GM12878 (cell line): Measurements from ENCODE around the gene BORCS8. TPM values are rescaled to one million over a fixed set of nuclear protein-coding genes. Genes with fewer than 3 reads are reported as not detected.
A peak's percentile ranks its signal among the peaks of the same experiment; 100 is the strongest.

Source experiments
- ATAC-seq: fragments of 200-7000 bp; cut with Tn5 transposase; 3 replicates; pipeline ENCODE4 v1.9.1; 2020; ENCODE audit warnings: mild to moderate bottlenecking, moderate library complexity
- Bru-seq: library from RNA; stranded (reverse); fragments of 400-500 nt; gene quantifications from one replicate; lab custom pipeline; 2021; lab: Mats Ljungman, UMichigan
- BruChase-seq, 2 experiments: library from RNA; stranded (reverse); fragments of 400-500 nt; gene quantifications; one replicate each; lab custom pipeline; 2021; lab: Mats Ljungman, UMichigan
- BruUV-seq: library from RNA; stranded (reverse); fragments of 400-500 nt; replicated peaks from 2 replicates; lab custom pipeline; 2021; lab: Mats Ljungman, UMichigan
- CTCF ChIA-PET: fragments of 300-600 bp; sonication (Branson Sonifier 250); formaldehyde crosslinking; extraction: SDS; loops from one replicate; lab custom pipeline; 2021; ENCODE audit warnings: inconsistent platforms; lab: Yijun Ruan, JAX
- POLR2A ChIA-PET: fragments of 350-600 bp; formaldehyde crosslinking; extraction: SDS; loops from one replicate; lab custom pipeline; 2021; ENCODE audit warnings: inconsistent platforms; lab: Charles Lee
- RAD21 ChIA-PET: fragments of 300-600 bp; sonication (Branson Sonifier 250); formaldehyde crosslinking; loops from one replicate; lab custom pipeline; 2023; ENCODE audit warnings: antibody characterized with exemption; ENCODE audit not compliant: unreplicated experiment; lab: Charles Lee
- SMC1A ChIA-PET: fragments of 300-600 bp; sonication (Branson Sonifier 250); formaldehyde crosslinking; loops from one replicate; lab custom pipeline; 2023; ENCODE audit not compliant: unreplicated experiment, uncharacterized antibody; lab: Charles Lee
- DNase-seq: peaks from one replicate; pipeline ENCODE4 v3.0.0-alpha.2; 2011; ENCODE audit warnings: low read depth, low spot score
- FAIRE-seq: peaks from 3 replicates; lab custom pipeline; 2011; peaks lifted over from hg19 to GRCh38; lab: Jason Lieb, UNC
- H2AFZ ChIP-seq: 2 replicates; pipeline ENCODE4 v1.6.0; 2011; ENCODE audit warnings: low read depth, low read length, control low read depth; ENCODE audit not compliant: control insufficient read depth
- H3K27ac ChIP-seq: 2 replicates; pipeline ENCODE4 v1.5.1; 2011; ENCODE audit warnings: control low read depth; ENCODE audit not compliant: control insufficient read depth, insufficient read depth
- H3K27me3 ChIP-seq, 2 experiments: replicated peaks in 1 of 2; 2 replicates each; pipeline versions ENCODE4 v1.6.0 to v1.6.1; 2011; ENCODE audit warnings: low read length in 1 of 2; ENCODE audit not compliant: control insufficient read depth in 2 of 2, insufficient read depth in 2 of 2
- H3K36me3 ChIP-seq, 2 experiments: 2 replicates each; pipeline ENCODE4 v1.5.1; 2011; ENCODE audit warnings: low read length in 1 of 2; ENCODE audit not compliant: control insufficient read depth in 2 of 2, insufficient read depth in 2 of 2
- H3K4me1 ChIP-seq: 2 replicates; pipeline ENCODE4 v1.6.1; 2011; ENCODE audit warnings: mild to moderate bottlenecking, low read length, moderate library complexity, mixed read lengths; ENCODE audit not compliant: control insufficient read depth, insufficient read depth
- H3K4me2 ChIP-seq: 2 replicates; pipeline ENCODE4 v1.6.0; 2011; ENCODE audit warnings: control low read depth; ENCODE audit not compliant: control insufficient read depth, insufficient read depth
- H3K4me3 ChIP-seq: fragments of 200-600 bp; sonication (generic); 2 replicates; pipeline ENCODE4 v1.5.1; 2016
- H3K79me2 ChIP-seq: 2 replicates; pipeline ENCODE4 v1.6.0; 2011; ENCODE audit warnings: low read length; ENCODE audit not compliant: control insufficient read depth, insufficient read depth
- H3K9ac ChIP-seq: 2 replicates; pipeline ENCODE4 v1.8.0; 2011; ENCODE audit warnings: low read length, control low read depth, mixed read lengths; ENCODE audit not compliant: control insufficient read depth, insufficient read depth
- H3K9me3 ChIP-seq: replicated peaks from 3 replicates; pipeline ENCODE4 v1.5.1; 2011; ENCODE audit warnings: mild to moderate bottlenecking, low read length; ENCODE audit not compliant: control insufficient read depth, insufficient read depth
- H4K20me1 ChIP-seq: 2 replicates; pipeline ENCODE4 v1.6.0; 2011; ENCODE audit not compliant: control insufficient read depth, insufficient read depth
- BCL11A ChIP-seq: IDR thresholded peaks from 2 replicates; pipeline ENCODE4 v1.6.1; 2011; ENCODE audit warnings: low read depth, low read length
- BRCA1 ChIP-seq: IDR thresholded peaks from 2 replicates; pipeline ENCODE4 v1.6.1; 2011; ENCODE audit warnings: low read depth, low read length, improper control_type of control experiment
- CBFB ChIP-seq: IDR thresholded peaks from 2 replicates; pipeline ENCODE4 v1.6.1; 2016; ENCODE audit warnings: antibody characterized with exemption, low read depth
- CBX5 ChIP-seq: sonication (generic); IDR thresholded peaks from 2 replicates; pipeline ENCODE4 v1.6.1; 2016; ENCODE audit warnings: low read depth, moderate library complexity, mild to moderate bottlenecking, inconsistent platforms
- HDGF ChIP-seq: fragments of 450-650 bp; IDR thresholded peaks from 2 replicates; pipeline ENCODE4 v1.6.1; 2016; ENCODE audit warnings: antibody characterized with exemption
- MTA3 ChIP-seq: IDR thresholded peaks from 2 replicates; pipeline ENCODE4 v1.6.1; 2012; ENCODE audit warnings: low read length, inconsistent platforms, borderline replicate concordance
- NFIC ChIP-seq: IDR thresholded peaks from 2 replicates; pipeline ENCODE4 v1.6.1; 2012; ENCODE audit warnings: low read depth, mild to moderate bottlenecking, inconsistent platforms, low read length, moderate library complexity
- NKRF ChIP-seq: fragments of 450-650 bp; conservative IDR thresholded peaks from 2 replicates; pipeline ENCODE4 v1.6.1; 2017; ENCODE audit warnings: mild to moderate bottlenecking, moderate library complexity
- NR2F1 ChIP-seq: fragments of 450-650 bp; conservative IDR thresholded peaks from 2 replicates; pipeline ENCODE4 v1.6.1; 2017; ENCODE audit warnings: mild to moderate bottlenecking
- PAX5 ChIP-seq: IDR thresholded peaks from 2 replicates; pipeline ENCODE4 v1.6.1; 2011; ENCODE audit warnings: low read depth, low read length, borderline replicate concordance
- SUZ12 ChIP-seq: fragments of 200-600 bp; sonication (generic); IDR thresholded peaks from one replicate; pipeline ENCODE4 v1.6.1; 2018; ENCODE audit warnings: antibody characterized with exemption, mild to moderate bottlenecking; ENCODE audit not compliant: unreplicated experiment
- WRNIP1 ChIP-seq: IDR thresholded peaks from 2 replicates; pipeline ENCODE4 v1.6.1; 2011; ENCODE audit warnings: low read depth, low read length, improper control_type of control experiment, borderline replicate concordance
- WGBS: methylation state at CpG from one replicate; pipeline ENCODE4 v1.1.6; 2016; ENCODE audit warnings: low lambda C conversion rate; ENCODE audit not compliant: insufficient replicate concordance, insufficient coverage; ENCODE audit errors: missing lambda C conversion rate; 5-methylcytosine and 5-hydroxymethylcytosine counted together
- in situ Hi-C: fragments of 300-500 bp; cut with MboI; formaldehyde crosslinking; loops from 9 replicates; pipeline ENCODE4 v1.14.3; 2018; ENCODE audit warnings: mixed read lengths
- intact Hi-C: fragments of 100-400 bp; cut with micrococcal nuclease; formaldehyde crosslinking; loops from one replicate; pipeline ENCODE4 v1.14.2; 2022; ENCODE audit not compliant: unreplicated experiment
- long read RNA-seq, 2 experiments: library from polyadenylated mRNA; unstranded; transcript quantifications; one replicate each; pipeline ENCODE4 v2.0.0, GENCODE V29; 2019 to 2020
- polyA minus RNA-seq, 3 experiments: library from RNA; depleted of rRNA, polyadenylated mRNA; stranded (reverse); fragments of >200 nt; gene quantifications; 2 replicates each; pipeline ENCODE4 v1.2.3, GENCODE V29; 2011
- polyA plus RNA-seq, 11 experiments: library from polyadenylated mRNA; depleted of rRNA in 4 of 11; unstranded in 6 of 11; stranded (reverse) in 5 of 11; fragments of >200 nt; fragmentation: Nextera tagmentation in 4 of 11; fragmentation: Illumina TruSeq in 1 of 11; extraction: Ambion mirVana in 4 of 11; extraction: Trizol in 1 of 11; gene quantifications; 1 replicate in 1 of 11; 2 replicates in 10 of 11; pipeline versions ENCODE4 v1.2.1 to v1.2.3, GENCODE V29; 2011 to 2016; ENCODE audit warnings: inconsistent platforms in 2 of 11, missing spikeins in 2 of 11, low read depth in 1 of 11
- total RNA-seq, 4 experiments: library from RNA; depleted of rRNA in 3 of 4; stranded (reverse); fragments of >200 nt in 3 of 4; fragmentation: Illumina TruSeq in 1 of 4; extraction: Trizol in 1 of 4; gene quantifications; 2 replicates each; pipeline versions ENCODE4 v1.2.1 to v1.2.3, GENCODE V29; 2013 to 2021
- TF ChIP-seq, protein P1 (sequence below): fragments of 450-650 bp; IDR thresholded peaks from 2 replicates; pipeline ENCODE4 v1.6.1; 2017; ENCODE audit warnings: low read depth, mild to moderate bottlenecking, moderate library complexity

Gene BORCS8
- total RNA-seq (2013; cell fraction: nucleolus; rRNA removed), result 31.6 and 35.8 TPM in 2 replicates
- total RNA-seq (2014; rRNA removed), result 31.1 and 33.5 TPM in 2 replicates
- total RNA-seq (2014; rRNA removed; fragmentation: Illumina TruSeq; extraction: Trizol), result 14.9 TPM in 2 replicates
- 25.8 and 27.1 TPM in 2 replicates for total RNA-seq (2021)
- polyA plus RNA-seq (2011; ENCODE audit: low read depth), result 9.7 TPM
- 5.3 and 13.7 TPM in 2 replicates for polyA plus RNA-seq (2011; rRNA removed)
- 15.2 and 24.3 TPM in 2 replicates for polyA plus RNA-seq (2011; cell fraction: cytosol; rRNA removed)
- polyA plus RNA-seq (2011; cell fraction: nucleus; rRNA removed), result 25.3 and 37.8 TPM in 2 replicates
- 10.9 and 13.6 TPM in 2 replicates for polyA plus RNA-seq (2012)
- 8.6 and 19.6 TPM in 2 replicates for polyA plus RNA-seq (2014; fragmentation: Illumina TruSeq; extraction: Trizol)
- 1 to 10 TPM; 3.7 to 6.0 TPM for polyA plus RNA-seq (2014; fragmentation: Nextera tagmentation; extraction: Ambion mirVana)
- polyA plus RNA-seq (2014; rRNA removed), result 30.8 and 31.5 TPM in 2 replicates
- 10 to 100 TPM; 39.0 to 40.3 TPM for polyA plus RNA-seq (2016; fragmentation: Nextera tagmentation; extraction: Ambion mirVana)
- 8.3 and 14.1 TPM in 2 replicates for polyA minus RNA-seq (2011; rRNA and poly(A)+ RNA removed)
- 5.9 and 10.2 TPM in 2 replicates for polyA minus RNA-seq (2011; cell fraction: cytosol; rRNA and poly(A)+ RNA removed)
- 6.8 and 16.6 TPM in 2 replicates for polyA minus RNA-seq (2011; cell fraction: nucleus; rRNA and poly(A)+ RNA removed)
- percentile 66 among the genes with signal in this experiment for Bru-seq, nascent RNA
- BruChase-seq, experiment 1, labeled RNA remaining after a 6-hour chase, result percentile 71 among the genes with signal in this experiment
- BruChase-seq, experiment 2, labeled RNA remaining after a 2-hour chase, result percentile 68 among the genes with signal in this experiment
- long read RNA-seq, experiment 1, transcript BORCS8-202 (6 exons, 1,429 nt), result major isoform, 10 of 16 reads
- long read RNA-seq, experiment 1, partial matches to known transcripts, result 2 of 16 reads
- long read RNA-seq, experiment 1, other reads (novel, unspliced or antisense), result 1 of 16 reads
- long read RNA-seq, experiment 2, transcript BORCS8-203 (4 exons, 1,489 nt), result major isoform, 5 of 8 reads
- long read RNA-seq, experiment 2, partial matches to known transcripts, result 0 of 8 reads
- long read RNA-seq, experiment 2, other reads (novel, unspliced or antisense), result 1 of 8 reads

- peaks cover 34% of the 10 kb centered on the region for H3K79me2 ChIP-seq
- H3K27me3 ChIP-seq, result no peaks in the 10 kb centered on the region
- ATAC-seq (peak; percentile 94), DNase-seq (peak; percentile 97), FAIRE-seq (peak; percentile 99)
- ChIA-PET CTCF (interaction anchor here (0.6 to 2.3 kb wide), 9 partner anchors 11 to 298 kb away, joined by 3 to 13 read pairs (median 3); partner anchors contain the start of genes COPE, DDX49, MEF2B and NR2C2AP), POLR2A (interaction anchor here (0.7 to 3.0 kb wide), 7 partner anchors 10 to 213 kb away, joined by 3 to 25 read pairs (median 7); partner anchors contain the start of genes GATAD2A, MEF2B and NR2C2AP), SMC1A (interaction anchor here (1.2 to 2.1 kb wide), 7 partner anchors 8 to 171 kb away, joined by 3 to 12 read pairs (median 5); partner anchors contain the start of gene NR2C2AP), RAD21 (interaction anchor here (0.7 to 2.2 kb wide), 5 partner anchors 10 to 125 kb away, joined by 3 to 15 read pairs (median 4); partner anchors contain the start of gene NR2C2AP)
- no peaks in the 10 kb centered on the region for H3K9me3 ChIP-seq
- H3K4me3 ChIP-seq, result peak within 1 kb of the TSS; percentile 85
- peak within 1 kb of the TSS; percentile 98 for H3K4me2 ChIP-seq
- peak within 1 kb of the TSS; percentile 97 for H3K27ac ChIP-seq
- H3K9ac ChIP-seq, result peak within 1 kb of the TSS; percentile 98
- intact Hi-C loops, result loop anchor here (2.0 kb wide), 1 partner anchor 129 kb away; the partner anchor contains the start of genes MAU2 and SUGP1
- H3K36me3 ChIP-seq, result peaks cover 5% of the 10 kb centered on the region in 2 experiments; a peak in 3 of 4 replicates
- BruUV-seq, result no TSS peak
- H2AFZ ChIP-seq, result peak within 1 kb of the TSS; percentile 92
- peaks cover 11% of the 10 kb centered on the region for H3K4me1 ChIP-seq
- under 1% methylated on average over 50 of the region's 53 CpGs for WGBS
- no peaks in the 10 kb centered on the region for H4K20me1 ChIP-seq
- in situ Hi-C loops, result no loop called here
- TF ChIP-seq HDGF (no peak; the same call in none of the 2 replicates), MTA3 (no peak), NKRF (0 out of 2 replicates have a peak, but pooled peaks have one; percentile 78), PAX5 (0 out of 2 replicates have a peak, but pooled peaks have one; percentile 11), NR2F1 (peak; percentile 63), WRNIP1 (0 out of 2 replicates have a peak, but pooled peaks have one; percentile 89), CBFB (peak; percentile 43), BRCA1 (no peak), CBX5 (peak; percentile 81; the same call in 1 of the 2 replicates), NFIC (no peak), BCL11A (0 out of 2 replicates have a peak, but pooled peaks have one; percentile 1), SUZ12 (no peak)
- TF ChIP-seq, protein P1, sequence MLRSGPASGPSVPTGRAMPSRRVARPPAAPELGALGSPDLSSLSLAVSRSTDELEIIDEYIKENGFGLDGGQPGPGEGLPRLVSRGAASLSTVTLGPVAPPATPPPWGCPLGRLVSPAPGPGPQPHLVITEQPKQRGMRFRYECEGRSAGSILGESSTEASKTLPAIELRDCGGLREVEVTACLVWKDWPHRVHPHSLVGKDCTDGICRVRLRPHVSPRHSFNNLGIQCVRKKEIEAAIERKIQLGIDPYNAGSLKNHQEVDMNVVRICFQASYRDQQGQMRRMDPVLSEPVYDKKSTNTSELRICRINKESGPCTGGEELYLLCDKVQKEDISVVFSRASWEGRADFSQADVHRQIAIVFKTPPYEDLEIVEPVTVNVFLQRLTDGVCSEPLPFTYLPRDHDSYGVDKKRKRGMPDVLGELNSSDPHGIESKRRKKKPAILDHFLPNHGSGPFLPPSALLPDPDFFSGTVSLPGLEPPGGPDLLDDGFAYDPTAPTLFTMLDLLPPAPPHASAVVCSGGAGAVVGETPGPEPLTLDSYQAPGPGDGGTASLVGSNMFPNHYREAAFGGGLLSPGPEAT, result peak; percentile 99
These were observed at the start of gene BORCS8, which contains the start of gene RFXANK for GRCh38 chr19:19192078-19192882. Gene BORCS8 (minus strand): TSS chr19:19192152. CDS start chr19:19192117, 35 bp downstream. Gene RFXANK (plus strand): TSS chr19:19192258. CDS start chr19:19193947, 1,689 bp downstream.
